Uterus (tissue), 4 donors: ENCODE results near the gene PRRX1. TPM values are rescaled to one million over a fixed set of nuclear protein-coding genes. Genes with fewer than 3 reads are reported as not detected.

Source experiments
- DNase-seq, 2 donors: peaks; one replicate each; pipeline ENCODE4 v3.0.0-alpha.2; 2019 to 2020
- H3K27ac ChIP-seq, 2 donors: fragments of 200-600 bp; sonication (generic); 1 replicate in 1 of 2; 2 replicates in 1 of 2; pipeline ENCODE4 v1.5.1; 2016 to 2018
- H3K27me3 ChIP-seq, 2 donors: fragments of 200-600 bp; sonication (generic); one replicate each; pipeline ENCODE4 v1.5.1; 2018 to 2019; ENCODE audit warnings: control low read depth in 1 of 2
- H3K36me3 ChIP-seq, 2 donors: fragments of 200-600 bp; sonication (generic); one replicate each; pipeline ENCODE4 v1.5.1; 2019; ENCODE audit warnings: control low read depth in 1 of 2
- H3K4me1 ChIP-seq, 2 donors: fragments of 200-600 bp; sonication (generic); one replicate each; pipeline ENCODE4 v1.5.1; 2018 to 2019; ENCODE audit warnings: control low read depth in 1 of 2
- H3K4me3 ChIP-seq, 2 donors: fragments of 200-600 bp; sonication (generic); 1 replicate in 1 of 2; 2 replicates in 1 of 2; pipeline ENCODE4 v1.5.1; 2018 to 2019; ENCODE audit warnings: mild to moderate bottlenecking in 1 of 2
- H3K9me3 ChIP-seq, 2 donors: fragments of 200-600 bp; sonication (generic); one replicate each; pipeline ENCODE4 v1.5.1; 2019; ENCODE audit warnings: control low read depth in 1 of 2
- POLR2A ChIP-seq, 2 donors: fragments of 450-650 bp; IDR thresholded peaks; one replicate each; pipeline ENCODE4 v1.6.1; 2016; ENCODE audit warnings: antibody characterized with exemption in 2 of 2, mild to moderate bottlenecking in 1 of 2, moderate library complexity in 1 of 2
- intact Hi-C: fragments of 100-400 bp; cut with DNase I; formaldehyde crosslinking; loops from one replicate; pipeline ENCODE4 v1.15.1; 2023; ENCODE audit warnings: low total_unique reads
- total RNA-seq, 4 donors: library from RNA; depleted of rRNA in 3 of 4; stranded (reverse); fragments of >200 nt in 3 of 4; gene quantifications; one replicate each; pipeline versions ENCODE4 v1.1.0 to v1.2.4, GENCODE V29; 2014 to 2023
- TF ChIP-seq, protein P1 (sequence below), 4 experiments: fragments of 200-600 bp in 2 of 4; fragments of 450-650 bp in 2 of 4; sonication (generic) in 2 of 4; IDR thresholded peaks; one replicate each; pipeline ENCODE4 v1.5.1; 2016 to 2019; ENCODE audit warnings: antibody characterized with exemption in 4 of 4, mild to moderate bottlenecking in 2 of 4, moderate library complexity in 1 of 4
- donor health status: DM: yes; HTN: yes; CAD: no.

PRRX1 gene
- total RNA-seq, 4 donors from 2014 or later = 36.4 to 179 (median 121) TPM

DNA sequence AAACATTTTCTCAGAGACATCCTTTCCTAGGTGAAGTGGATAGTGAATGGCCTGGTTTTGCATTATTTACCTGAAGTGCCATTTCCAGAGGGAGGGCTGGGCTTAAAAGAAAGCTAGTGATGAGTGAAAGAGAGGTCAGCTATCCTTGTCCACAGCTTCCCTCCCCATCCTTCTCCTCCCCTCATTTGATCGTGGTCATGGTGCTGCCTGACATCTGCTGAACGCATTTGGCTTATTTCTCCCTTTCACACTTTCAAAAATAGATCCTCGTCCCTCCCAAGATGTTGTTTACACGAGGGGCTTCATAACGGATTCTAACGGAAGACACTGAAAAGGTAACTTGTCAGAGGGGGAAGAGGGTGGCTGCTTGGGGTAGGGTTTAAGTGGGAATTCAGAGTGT lies 66.1 kb downstream of the PRRX1 start:
- H3K27me3 ChIP-seq = no peaks in the 10 kb centered on the region
- H3K27ac ChIP-seq = peak overlapping the region; percentile 19 to 53
- DNase-seq = no peak
- intact Hi-C loops = no loop called here
- H3K9me3 ChIP-seq = no peaks in the 10 kb centered on the region
- TF ChIP-seq, protein P1, sequence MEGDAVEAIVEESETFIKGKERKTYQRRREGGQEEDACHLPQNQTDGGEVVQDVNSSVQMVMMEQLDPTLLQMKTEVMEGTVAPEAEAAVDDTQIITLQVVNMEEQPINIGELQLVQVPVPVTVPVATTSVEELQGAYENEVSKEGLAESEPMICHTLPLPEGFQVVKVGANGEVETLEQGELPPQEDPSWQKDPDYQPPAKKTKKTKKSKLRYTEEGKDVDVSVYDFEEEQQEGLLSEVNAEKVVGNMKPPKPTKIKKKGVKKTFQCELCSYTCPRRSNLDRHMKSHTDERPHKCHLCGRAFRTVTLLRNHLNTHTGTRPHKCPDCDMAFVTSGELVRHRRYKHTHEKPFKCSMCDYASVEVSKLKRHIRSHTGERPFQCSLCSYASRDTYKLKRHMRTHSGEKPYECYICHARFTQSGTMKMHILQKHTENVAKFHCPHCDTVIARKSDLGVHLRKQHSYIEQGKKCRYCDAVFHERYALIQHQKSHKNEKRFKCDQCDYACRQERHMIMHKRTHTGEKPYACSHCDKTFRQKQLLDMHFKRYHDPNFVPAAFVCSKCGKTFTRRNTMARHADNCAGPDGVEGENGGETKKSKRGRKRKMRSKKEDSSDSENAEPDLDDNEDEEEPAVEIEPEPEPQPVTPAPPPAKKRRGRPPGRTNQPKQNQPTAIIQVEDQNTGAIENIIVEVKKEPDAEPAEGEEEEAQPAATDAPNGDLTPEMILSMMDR (IDR thresholded peaks at IDR 0.05) = no peak
- TF ChIP-seq POLR2A (IDR thresholded peaks at IDR 0.05) = no peak
- no peak overlapping the region for H3K4me3 ChIP-seq
- no peaks in the 10 kb centered on the region for H3K4me1 ChIP-seq
- H3K36me3 ChIP-seq = no peaks in the 10 kb centered on the region

DNA sequence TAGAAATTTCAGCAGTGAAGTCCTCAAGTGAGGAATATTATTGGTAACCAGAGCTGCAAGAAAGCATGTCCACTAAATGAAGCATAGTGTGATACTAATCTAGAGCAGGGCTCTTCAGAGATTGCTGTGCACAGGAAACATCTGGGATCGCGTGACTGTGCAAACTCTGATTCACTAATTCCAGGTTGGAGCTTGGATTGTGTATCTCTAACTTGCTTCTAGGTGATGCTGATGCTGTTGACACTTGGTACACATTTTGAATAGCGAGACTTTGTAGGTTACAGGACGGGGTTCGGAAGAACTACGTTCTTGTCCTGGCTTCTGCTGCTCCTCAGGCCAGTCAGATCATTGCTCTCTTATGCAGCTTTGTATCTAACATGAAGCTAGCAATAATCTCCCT lies 66.5 kb downstream of the PRRX1 start:
- H3K4me1 ChIP-seq = no peaks in the 10 kb centered on the region
- no peaks in the 10 kb centered on the region for H3K36me3 ChIP-seq
- H3K9me3 ChIP-seq = no peaks in the 10 kb centered on the region
- TF ChIP-seq POLR2A (IDR thresholded peaks at IDR 0.05) = no peak
- TF ChIP-seq, protein P1 (IDR thresholded peaks at IDR 0.05) = no peak
- intact Hi-C loops = no loop called here
- no peak overlapping the region for H3K4me3 ChIP-seq
- H3K27me3 ChIP-seq = no peaks in the 10 kb centered on the region
- peak overlapping the region in 1 of 2 donors; percentile 53 for H3K27ac ChIP-seq
- DNase-seq = no peak

DNA sequence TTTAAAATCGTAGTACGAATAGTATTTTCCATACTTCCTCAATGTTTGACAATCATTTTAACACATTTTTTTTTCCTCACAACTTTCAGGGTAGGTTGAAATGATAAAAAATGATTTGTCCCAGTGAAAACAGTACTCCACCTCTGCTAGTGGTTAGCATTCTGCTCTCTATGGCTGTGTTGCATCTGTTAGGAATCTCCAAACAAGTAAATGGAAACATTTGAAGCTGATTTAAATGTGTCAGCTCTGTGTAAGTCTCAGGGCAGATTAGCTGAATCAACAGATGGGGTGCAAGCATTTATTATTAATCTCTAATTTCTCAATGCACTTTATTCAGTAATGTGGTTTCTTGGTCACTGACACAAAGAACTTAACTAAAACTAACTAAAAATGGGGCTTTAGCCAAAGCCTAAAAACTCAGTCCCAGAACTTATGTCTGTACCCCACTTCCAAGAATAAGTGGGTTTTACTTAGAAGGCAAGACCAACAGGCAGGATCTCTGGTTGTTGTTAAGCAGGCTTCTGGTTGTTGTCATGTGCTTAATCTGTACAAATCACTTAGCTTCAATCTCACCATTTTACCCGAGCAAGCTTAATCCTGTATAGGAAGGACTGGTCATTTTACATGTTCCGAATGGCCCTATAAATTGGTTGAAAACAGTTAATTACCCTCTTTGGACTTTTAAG lies 67.8 kb downstream of the PRRX1 start:
- TF ChIP-seq, protein P1 (IDR thresholded peaks at IDR 0.05) = no peak
- TF ChIP-seq POLR2A (IDR thresholded peaks at IDR 0.05) = no peak
- Histone ChIP-seq H3K27ac (no peak overlapping the region), H3K9me3 (no peaks in the 10 kb centered on the region), H3K4me3 (no peak overlapping the region), H3K4me1 (no peaks in the 10 kb centered on the region), H3K27me3 (no peaks in the 10 kb centered on the region), H3K36me3 (no peaks in the 10 kb centered on the region)
- DNase-seq = no peak
- intact Hi-C loops = no loop called here

DNA sequence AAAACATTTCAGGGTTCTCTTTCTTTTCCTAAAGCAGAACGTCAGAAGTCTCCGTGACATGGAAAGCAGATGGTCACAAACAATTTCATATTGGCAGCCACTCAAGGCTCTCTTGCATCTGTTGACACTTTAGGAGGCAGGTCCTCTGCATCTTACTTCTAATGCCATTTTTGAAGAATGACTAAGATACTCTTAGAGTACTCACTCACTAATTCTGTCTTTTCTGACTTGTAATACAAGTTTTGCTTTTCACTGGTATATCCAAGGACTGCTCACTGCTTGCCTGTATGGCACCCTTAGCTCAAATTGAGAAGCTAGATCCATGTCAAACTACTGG lies 68.3 kb downstream of the PRRX1 start:
- Histone ChIP-seq H3K4me3 (no peak overlapping the region), H3K27me3 (no peaks in the 10 kb centered on the region), H3K9me3 (no peaks in the 10 kb centered on the region), H3K36me3 (no peaks in the 10 kb centered on the region), H3K27ac (no peak overlapping the region), H3K4me1 (no peaks in the 10 kb centered on the region)
- TF ChIP-seq, protein P1 (IDR thresholded peaks at IDR 0.05) = no peak
- no peak for TF ChIP-seq POLR2A (IDR thresholded peaks at IDR 0.05)
- DNase-seq = no peak
- intact Hi-C loops = no loop called here

DNA sequence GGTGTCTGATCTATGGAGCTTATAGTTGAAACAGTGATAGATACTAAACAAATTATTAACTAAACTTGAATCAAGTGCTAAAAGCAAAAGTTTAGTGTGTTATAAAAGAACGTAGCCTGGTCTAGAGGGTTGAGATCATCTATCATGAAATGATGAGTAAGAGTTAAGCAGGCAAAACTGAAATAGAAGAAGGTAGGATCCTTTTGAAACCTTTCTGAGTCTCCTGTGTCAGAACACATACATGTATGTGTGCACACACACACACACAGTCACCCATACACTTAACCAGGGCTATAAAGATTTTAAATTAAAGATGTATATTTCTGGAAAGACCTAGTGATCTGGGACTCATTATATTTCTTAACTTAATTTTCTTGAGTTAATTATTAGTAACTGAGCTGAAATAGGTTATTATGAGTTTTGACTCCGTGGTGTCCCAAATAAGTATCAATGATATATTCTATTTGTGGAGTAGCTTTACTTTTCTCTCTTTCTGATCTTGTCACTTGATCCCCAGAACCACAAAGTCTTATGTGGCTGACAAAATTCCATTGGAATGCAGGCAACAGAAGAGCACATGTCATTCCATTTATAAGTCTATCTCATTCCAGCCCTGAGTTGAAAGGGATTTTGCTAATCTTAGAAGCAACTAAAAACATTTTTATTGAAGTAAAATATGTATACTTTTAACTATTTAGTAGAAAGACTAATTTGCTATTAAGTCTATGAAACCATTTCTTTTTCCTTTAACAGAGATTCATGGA lies 70.7 kb downstream of the PRRX1 start:
- no peak for DNase-seq
- intact Hi-C loops = no loop called here
- H3K4me1 ChIP-seq = no peaks in the 10 kb centered on the region
- no peaks in the 10 kb centered on the region for H3K9me3 ChIP-seq
- TF ChIP-seq POLR2A (IDR thresholded peaks at IDR 0.05) = no peak
- TF ChIP-seq, protein P1 (IDR thresholded peaks at IDR 0.05) = no peak
- no peaks in the 10 kb centered on the region for H3K27me3 ChIP-seq
- H3K36me3 ChIP-seq = no peaks in the 10 kb centered on the region
- no peak overlapping the region for H3K4me3 ChIP-seq
- H3K27ac ChIP-seq = no peak overlapping the region
